Dedifferentiated amniotic fluid mesenchymal stem cell (primary cell): ENCODE data around the gene NPIPB2.
A peak's percentile ranks its signal among the peaks of the same experiment; 100 is the strongest.

Source experiments
- DNase-seq: peaks from one replicate; pipeline ENCODE4 v3.0.0-alpha.2; 2016; ENCODE audit errors: extremely low spot score

The NPIPB2 gene

DNA sequence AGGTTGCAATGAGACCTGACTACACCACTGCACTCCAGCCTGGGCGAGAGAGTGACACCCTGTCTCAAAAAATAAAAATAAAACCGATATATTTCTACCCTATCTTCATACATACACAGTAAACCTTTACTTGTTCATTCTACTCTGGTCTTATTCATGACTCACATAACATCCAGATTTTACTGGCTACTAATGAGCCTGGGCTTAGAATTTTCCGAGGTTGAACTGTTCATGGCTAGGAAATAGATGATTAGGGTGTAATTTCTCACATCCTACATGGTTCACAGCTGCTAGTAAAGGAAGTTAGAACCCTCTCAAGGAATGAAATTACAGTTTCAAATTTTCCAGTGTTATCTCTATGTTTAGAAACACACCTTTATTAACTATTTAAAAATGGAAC, 40.8 kb downstream of the NPIPB2 start:
- DNase-seq: no peak

DNA sequence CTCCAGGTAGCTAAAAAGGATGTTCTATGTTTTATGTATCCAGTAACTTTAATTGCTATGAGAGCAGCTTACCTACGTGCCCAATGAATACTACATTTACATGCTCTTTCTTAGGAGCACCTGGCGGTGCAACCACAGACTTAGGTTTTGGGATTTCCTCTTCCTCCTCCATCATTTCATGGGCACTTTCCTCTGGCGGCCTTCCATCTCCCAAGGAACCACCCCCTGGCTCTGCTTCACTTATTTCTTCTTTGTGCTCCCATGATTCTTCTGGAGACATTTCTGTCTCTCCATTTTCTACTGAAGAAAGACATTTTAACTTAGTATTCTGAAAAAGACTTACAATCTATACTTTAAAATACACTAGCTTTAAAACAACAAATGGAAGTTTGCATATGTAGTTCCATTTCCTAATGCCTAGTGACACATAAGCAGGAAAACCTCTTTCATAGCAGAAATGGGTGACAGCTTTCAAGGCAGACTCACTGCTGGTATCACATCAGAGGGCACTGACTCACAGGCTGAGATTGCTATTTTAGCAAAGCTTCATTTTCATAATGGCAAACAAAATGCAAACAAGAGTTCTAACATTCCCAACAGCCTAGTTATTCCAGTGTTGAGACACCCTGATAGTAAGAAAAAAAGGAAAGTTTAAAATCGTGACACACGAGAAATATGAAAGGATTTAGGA, 45.2 kb downstream of the NPIPB2 start:
- peak; percentile 62 for DNase-seq

DNA sequence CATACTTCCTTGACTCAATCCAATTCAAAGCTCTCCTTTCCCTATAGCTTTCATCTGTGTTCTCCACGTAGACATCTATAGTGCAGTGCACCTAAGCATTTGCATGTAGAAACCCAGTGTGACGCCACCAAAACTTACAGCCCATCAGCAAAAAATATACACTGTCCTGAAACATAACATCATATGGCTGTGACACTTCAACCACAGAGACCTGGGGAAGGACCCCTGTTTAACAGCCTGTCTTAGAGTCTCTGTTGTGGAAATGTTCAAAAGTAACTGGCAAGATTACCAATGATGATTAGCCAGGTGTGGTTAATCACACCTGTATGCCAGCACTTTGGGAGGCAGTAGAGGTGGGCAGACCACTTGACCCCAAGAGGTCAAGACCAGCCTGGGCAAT, 48.3 kb downstream of the NPIPB2 start:
- DNase-seq: peak; percentile 8

DNA sequence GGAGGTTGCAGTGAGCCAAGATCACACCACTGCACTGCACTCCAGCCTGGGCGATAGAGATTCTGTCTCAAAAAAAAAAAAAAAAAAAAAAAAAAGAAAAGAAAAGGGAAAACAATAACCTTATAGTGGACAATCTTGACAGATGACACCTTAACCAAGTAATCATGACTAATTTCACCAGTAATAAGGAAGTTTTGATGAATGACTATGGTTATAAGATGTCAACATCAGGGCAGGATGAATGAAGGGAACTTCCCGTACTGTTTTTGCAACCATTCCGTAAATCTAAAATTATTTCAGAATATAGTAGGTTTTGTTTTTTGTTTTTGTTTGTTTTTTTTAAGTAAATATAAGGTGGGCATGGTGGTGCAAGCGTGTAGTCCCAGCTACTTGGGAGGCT, 49.1 kb downstream of the NPIPB2 start:
- DNase-seq: no peak

DNA sequence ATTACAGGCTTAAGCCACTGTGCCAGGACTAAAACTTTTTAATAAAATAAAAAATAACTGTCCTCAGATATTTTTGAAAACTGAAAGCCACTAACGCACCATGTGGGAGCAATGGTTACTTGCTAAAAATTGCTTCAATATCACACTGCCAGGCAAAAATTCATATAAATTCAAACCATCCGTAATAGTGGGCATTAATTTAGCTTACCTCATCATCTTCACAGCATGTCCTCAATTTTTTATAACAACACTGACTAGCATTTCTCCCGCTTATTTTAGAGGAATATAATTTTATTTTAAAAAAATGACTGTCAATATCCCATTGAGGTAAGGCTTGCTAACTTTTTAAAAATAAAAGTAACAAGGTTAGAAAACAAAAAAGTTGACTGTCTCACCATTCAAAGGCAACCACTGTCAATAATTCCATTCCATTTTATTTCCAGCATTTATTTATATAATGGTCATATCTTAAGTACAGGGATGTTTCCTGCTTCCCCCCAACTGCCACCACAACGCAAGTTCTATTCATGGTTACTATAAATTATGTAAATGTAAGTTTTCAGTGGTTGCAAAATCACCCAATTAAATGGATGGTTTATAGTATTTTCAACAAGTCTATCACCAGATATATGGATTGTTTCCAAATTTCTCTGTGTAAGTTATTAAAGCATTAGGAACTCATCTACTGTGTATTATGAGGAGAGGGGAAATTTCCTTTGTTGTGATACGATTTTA, 51.4 kb downstream of the NPIPB2 start:
- DNase-seq: no peak

DNA sequence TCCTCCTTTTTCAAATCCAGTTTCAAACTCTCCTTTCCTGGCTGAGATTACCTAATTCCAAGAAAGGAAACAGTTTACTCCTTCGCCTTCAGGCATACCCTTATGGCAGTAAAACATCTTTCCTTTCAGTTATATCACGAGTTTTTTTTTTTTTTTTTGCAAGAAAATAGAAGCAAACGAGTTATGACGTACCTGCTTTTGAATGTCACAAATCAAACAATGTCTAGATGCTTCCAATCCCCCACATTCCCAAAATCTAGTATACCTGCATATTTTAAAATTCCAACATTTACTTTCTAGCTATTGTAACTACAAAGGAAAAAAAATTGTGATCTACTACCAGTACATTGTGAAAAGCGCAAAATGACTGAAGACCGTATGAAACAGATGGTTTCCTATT, 55.0 kb downstream of the NPIPB2 start:
- no peak for DNase-seq

DNA sequence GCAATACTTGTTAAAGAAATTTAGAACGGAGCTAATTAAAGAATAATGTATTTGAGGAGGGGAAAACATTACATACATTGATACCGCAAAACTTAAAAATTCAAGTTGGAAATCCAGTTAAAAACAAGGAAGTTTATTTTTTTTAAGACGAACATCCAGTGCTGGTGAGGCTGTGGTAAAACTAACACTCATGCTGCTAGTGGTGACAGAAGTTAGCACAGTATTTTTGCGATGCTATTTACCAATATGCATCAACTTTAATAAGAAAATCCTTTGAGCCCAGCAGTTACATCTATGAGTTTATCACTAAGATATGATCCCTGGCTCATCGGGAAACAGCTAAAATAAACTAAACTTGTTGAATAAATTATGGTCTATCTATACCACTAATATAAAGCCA, 57.8 kb downstream of the NPIPB2 start:
- no peak for DNase-seq

DNA sequence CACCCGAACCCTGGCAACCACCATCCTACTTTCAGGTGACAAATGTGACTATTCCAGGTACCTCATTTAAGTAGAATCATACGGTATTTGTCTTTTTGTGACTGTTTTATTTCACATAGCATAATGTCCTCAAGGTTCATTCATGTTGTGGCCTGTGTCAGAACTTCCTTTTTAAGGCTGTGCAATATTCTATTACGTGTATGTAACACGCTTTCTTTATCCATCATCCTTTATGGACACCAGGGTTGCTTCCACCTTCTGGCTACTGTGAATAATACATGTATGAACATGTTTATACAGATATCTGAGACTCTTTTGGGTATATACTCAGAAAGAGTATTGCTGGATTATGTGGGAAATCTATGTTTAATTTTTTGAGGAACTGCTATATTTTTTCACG, 61.8 kb downstream of the NPIPB2 start:
- no peak for DNase-seq

DNA sequence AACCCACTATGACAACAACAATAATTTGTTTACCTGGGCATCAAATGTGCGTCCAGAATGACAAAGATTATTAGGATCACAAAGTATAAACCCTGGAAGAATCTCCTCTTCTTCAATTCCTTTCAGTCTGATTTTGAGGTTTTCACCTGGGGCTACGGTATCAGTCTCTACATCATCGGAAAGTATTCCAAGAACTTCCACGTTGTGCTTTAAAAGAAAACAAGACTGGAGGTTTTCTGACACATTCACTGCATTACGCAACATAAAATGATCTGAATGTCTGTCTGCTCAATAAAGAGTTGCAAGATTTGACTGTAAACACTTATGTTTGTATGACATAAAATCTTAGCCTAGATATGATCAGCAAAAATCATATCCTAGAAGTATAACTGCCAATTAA, 64.5 kb downstream of the NPIPB2 start:
- DNase-seq: no peak
